ENCODE data around the gene SMG6.

GRCh38 chr17:2198927-2199326 is 104.7 kb downstream of the SMG6 start:
- TF ChIP-seq CTCF (IDR thresholded peaks at IDR 0.05) (no peak), POLR2A (IDR thresholded peaks at IDR 0.05) (no peak)

Data from esophagus squamous epithelium (tissue), 4 donors.